Activated B cell treated with CpG ODN at 0.5 μM for 24 hours (primary cell): ENCODE data around the gene PML. TPM values are rescaled to one million over a fixed set of nuclear protein-coding genes. Genes with fewer than 3 reads are reported as not detected.

Source experiments
- ATAC-seq: fragments of 200-7000 bp; cut with Tn5 transposase; one replicate; pipeline ENCODE4 v1.10.0; 2021; ENCODE audit warnings: low read depth, mild to moderate bottlenecking, moderate library complexity
- CTCF ChIA-PET: fragments of 350-600 bp; sonication (Branson Sonifier 250); formaldehyde crosslinking; loops from one replicate; lab custom pipeline; 2021; ENCODE audit warnings: antibody characterized with exemption; lab: Charles Lee
- POLR2A ChIA-PET: fragments of 350-600 bp; sonication (Branson Sonifier 250); formaldehyde crosslinking; loops from one replicate; lab custom pipeline; 2021; ENCODE audit warnings: antibody characterized with exemption; lab: Charles Lee
- DNase-seq: peaks from one replicate; pipeline ENCODE4 v3.0.0; 2022
- H3K27ac Mint-ChIP-seq: one replicate; pipeline ENCODE4 v1.8.0; 2020; ENCODE audit warnings: mixed read lengths
- H3K27me3 Mint-ChIP-seq: one replicate; pipeline ENCODE4 v1.8.0; 2021; ENCODE audit warnings: mixed read lengths
- H3K36me3 Mint-ChIP-seq: one replicate; pipeline ENCODE4 v1.8.0; 2021; ENCODE audit warnings: low read depth, mixed read lengths
- H3K4me1 Mint-ChIP-seq: one replicate; pipeline ENCODE4 v1.8.0; 2021; ENCODE audit warnings: mixed read lengths
- H3K4me3 Mint-ChIP-seq: one replicate; pipeline ENCODE4 v1.8.0; 2020; ENCODE audit warnings: mild to moderate bottlenecking, mixed read lengths
- H3K9me3 Mint-ChIP-seq: one replicate; pipeline ENCODE4 v1.8.0; 2020; ENCODE audit warnings: mixed read lengths
- intact Hi-C: fragments of 100-400 bp; cut with micrococcal nuclease; formaldehyde crosslinking; loops from one replicate; pipeline ENCODE4 v1.15.1; 2024
- total RNA-seq: library from RNA; stranded (reverse); gene quantifications from 2 replicates; pipeline ENCODE4 v1.2.3, GENCODE V29; 2022
- TF ChIP-seq, protein P1 (sequence below): fragments of 200-600 bp; IDR thresholded peaks from one replicate; pipeline ENCODE4 v1.8.0; 2022; ENCODE audit warnings: antibody characterized with exemption, mild to moderate bottlenecking

The PML gene
- total RNA-seq, 1 donor from 2014 or later: 62.4 TPM

DNA sequence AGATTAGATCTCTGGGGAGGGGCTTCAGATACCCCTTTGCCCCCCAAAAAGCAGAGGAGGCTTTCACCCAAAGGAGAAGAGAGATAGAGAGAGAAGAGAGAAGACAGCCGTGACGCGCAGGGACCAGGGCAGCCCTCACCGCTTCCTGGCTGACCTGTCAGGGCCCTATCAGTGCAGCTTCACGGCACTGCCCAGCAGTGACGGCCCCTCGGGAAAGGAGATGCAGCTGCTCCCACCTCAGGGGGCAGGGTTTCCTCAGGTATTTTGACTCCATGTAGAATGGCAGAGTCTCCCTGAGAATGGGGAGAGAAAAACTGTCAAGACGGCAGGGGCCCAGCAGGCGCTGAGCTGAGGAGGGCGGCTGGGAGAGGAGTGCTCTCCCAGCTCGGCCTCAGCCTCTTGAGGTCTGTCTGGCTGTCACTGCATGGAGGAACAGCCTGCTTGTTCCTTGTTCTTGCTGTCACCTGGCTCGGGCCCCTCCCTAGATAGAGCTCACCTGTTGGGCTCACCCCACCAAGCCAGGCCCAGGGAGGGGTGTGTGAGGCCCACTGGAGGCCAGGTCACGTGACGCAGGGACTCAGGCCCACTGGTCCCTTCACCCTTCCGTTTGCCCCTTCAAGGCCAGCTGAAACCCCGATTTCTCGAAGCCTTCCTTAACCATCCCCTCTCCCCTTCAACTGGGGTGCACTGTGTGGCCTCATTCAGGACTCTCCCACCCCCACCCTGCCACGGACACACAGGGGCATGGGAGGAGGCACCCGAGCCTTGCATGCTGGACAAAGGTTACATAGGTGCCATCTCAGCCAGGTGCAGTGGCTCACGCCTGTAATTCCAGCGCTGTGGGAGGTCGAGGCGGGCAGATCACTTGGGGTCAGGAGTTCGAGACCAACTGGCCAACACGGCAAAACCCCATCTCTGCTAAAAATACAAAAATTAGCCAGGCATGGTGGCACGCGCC, 40.0 kb upstream of the PML start:
- H3K9me3 Mint-ChIP-seq: no peaks in the 10 kb centered on the region
- DNase-seq: no peak
- intact Hi-C loops: no loop called here
- no peak for ATAC-seq
- peaks cover 16% of the 10 kb centered on the region for H3K4me1 Mint-ChIP-seq
- no peaks in the 10 kb centered on the region for H3K36me3 Mint-ChIP-seq
- H3K27me3 Mint-ChIP-seq: peaks cover 2% of the 10 kb centered on the region
- ChIA-PET POLR2A (no interaction called here), CTCF (no interaction called here)
- TF ChIP-seq, protein P1, sequence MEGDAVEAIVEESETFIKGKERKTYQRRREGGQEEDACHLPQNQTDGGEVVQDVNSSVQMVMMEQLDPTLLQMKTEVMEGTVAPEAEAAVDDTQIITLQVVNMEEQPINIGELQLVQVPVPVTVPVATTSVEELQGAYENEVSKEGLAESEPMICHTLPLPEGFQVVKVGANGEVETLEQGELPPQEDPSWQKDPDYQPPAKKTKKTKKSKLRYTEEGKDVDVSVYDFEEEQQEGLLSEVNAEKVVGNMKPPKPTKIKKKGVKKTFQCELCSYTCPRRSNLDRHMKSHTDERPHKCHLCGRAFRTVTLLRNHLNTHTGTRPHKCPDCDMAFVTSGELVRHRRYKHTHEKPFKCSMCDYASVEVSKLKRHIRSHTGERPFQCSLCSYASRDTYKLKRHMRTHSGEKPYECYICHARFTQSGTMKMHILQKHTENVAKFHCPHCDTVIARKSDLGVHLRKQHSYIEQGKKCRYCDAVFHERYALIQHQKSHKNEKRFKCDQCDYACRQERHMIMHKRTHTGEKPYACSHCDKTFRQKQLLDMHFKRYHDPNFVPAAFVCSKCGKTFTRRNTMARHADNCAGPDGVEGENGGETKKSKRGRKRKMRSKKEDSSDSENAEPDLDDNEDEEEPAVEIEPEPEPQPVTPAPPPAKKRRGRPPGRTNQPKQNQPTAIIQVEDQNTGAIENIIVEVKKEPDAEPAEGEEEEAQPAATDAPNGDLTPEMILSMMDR: no peak
- H3K4me3 Mint-ChIP-seq: no peak overlapping the region
- H3K27ac Mint-ChIP-seq: no peak overlapping the region

DNA sequence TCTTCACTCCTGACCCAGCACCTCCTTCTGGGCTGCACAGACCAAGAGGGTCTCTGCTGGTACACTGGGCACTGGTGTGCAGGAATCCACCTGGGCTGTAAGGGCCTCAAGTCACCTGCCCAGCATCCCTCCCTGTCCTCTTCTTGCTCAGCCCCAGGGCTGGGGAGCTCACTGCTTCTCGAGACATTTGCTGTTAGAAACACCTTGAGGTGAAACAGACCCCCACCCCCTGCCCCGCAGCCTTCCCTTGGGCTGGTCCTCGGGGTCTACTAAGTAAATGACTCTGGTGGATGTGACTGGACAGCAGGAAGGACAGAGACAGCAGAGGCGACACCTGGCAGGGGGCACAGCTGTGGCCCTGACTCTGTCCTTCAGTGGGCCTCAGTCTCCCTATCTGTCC, 39.2 kb upstream of the PML start:
- intact Hi-C loops: no loop called here
- peaks cover 20% of the 10 kb centered on the region for H3K4me1 Mint-ChIP-seq
- ChIA-PET CTCF (no interaction called here), POLR2A (no interaction called here)
- ATAC-seq: no peak
- TF ChIP-seq, protein P1: no peak
- no peak overlapping the region for H3K27ac Mint-ChIP-seq
- no peak for DNase-seq
- H3K27me3 Mint-ChIP-seq: peaks cover 2% of the 10 kb centered on the region
- no peaks in the 10 kb centered on the region for H3K36me3 Mint-ChIP-seq
- no peak overlapping the region for H3K4me3 Mint-ChIP-seq
- no peaks in the 10 kb centered on the region for H3K9me3 Mint-ChIP-seq

DNA sequence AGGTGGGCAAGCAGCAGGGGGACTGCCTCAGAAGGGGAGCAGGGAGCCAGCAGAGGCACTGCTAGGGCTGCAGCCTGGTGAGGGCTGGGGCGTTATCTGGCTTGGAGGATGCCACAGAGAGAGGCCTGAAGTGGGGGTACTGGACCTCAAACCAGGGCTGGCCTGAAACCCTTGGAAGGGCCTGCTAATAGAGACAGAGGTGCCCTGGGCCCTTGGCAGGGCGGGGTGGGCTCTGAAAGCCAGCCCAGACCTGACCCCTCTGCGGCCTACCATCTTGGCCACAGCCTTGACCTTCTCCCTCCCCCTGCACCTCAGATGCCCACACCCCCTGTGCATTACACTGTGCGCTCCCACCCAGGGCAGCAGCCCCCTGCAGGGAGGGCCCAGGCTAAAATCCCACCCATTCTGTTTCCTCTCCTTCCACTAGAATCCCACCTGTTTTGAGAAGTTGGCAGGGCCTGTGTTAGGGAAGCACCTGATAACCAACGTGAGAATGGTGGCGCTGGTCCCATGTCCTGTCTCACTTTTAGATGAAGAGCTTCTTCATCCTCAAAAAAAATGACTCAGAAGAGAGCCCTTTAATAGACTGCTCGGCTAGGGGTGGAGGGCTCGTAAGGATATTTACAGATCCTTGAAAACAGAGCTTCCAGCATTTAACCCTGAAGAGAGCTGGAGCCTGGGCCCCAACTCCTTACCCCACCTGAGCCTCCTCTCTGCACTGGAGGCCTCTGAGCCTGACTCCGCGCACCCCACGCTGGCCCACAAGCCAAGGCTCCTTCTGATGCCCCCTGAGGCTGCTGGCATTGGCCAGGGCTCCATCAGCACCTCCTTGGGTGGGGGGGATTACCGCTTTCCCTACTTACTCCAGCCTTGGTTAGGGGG, 38.4 kb upstream of the PML start:
- peaks cover 2% of the 10 kb centered on the region for H3K27me3 Mint-ChIP-seq
- DNase-seq (no peak), ATAC-seq (no peak)
- POLR2A ChIA-PET: no interaction called here
- H3K27ac Mint-ChIP-seq: no peak overlapping the region
- H3K36me3 Mint-ChIP-seq: no peaks in the 10 kb centered on the region
- no peak overlapping the region for H3K4me3 Mint-ChIP-seq
- no peaks in the 10 kb centered on the region for H3K9me3 Mint-ChIP-seq
- peaks cover 13% of the 10 kb centered on the region for H3K4me1 Mint-ChIP-seq
- intact Hi-C loops: no loop called here
- CTCF ChIA-PET: no interaction called here
- TF ChIP-seq, protein P1: no peak

DNA sequence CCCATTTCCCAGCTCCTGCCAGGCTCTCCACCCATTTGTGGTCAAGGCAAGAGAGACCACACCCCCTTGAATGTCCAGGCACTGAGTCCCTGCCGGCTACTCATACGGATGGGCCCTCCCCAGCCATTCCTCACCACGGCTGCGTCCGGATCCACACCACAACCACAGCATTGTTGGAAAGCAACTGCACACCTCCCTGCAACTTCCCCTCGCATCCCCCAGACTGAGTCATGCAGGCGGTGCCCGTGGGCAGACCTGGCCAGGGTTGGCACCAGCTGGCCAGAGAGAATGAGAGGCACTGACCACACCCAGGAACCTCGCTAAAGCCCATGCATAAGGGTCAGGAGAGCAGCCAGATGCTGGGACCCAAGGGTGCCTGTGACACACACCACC, 37.8 kb upstream of the PML start:
- H3K4me1 Mint-ChIP-seq: peaks cover 11% of the 10 kb centered on the region
- H3K4me3 Mint-ChIP-seq: no peak overlapping the region
- no peaks in the 10 kb centered on the region for H3K9me3 Mint-ChIP-seq
- H3K27ac Mint-ChIP-seq: no peak overlapping the region
- CTCF ChIA-PET: interaction anchor here (0.9 kb wide), 1 partner anchor 16 kb away, joined by 3 read pairs; no protein-coding TSS in a partner anchor
- DNase-seq (no peak), ATAC-seq (no peak)
- intact Hi-C loops: no loop called here
- no peaks in the 10 kb centered on the region for H3K36me3 Mint-ChIP-seq
- POLR2A ChIA-PET: no interaction called here
- TF ChIP-seq, protein P1: no peak
- H3K27me3 Mint-ChIP-seq: peaks cover 2% of the 10 kb centered on the region

DNA sequence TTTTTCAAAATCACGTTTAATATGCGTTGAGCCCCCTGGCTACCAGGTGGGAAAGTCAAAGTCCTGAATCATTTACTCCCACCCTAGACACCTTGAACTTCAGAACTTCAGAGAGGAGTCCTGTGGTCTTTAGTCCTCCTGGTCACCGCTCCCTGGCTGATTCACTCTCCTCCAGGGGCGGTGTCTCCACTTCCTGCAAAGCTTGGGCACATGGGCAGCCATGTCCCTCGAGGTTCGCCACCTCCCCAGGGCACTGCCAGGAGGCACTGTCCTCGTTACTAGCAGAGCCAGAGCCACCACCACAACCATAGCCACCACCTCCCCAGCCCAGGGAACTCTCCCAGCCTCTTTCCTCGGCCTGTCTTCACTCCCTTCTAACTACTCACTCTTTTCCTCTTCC, 37.2 kb upstream of the PML start:
- intact Hi-C loops: no loop called here
- ATAC-seq: no peak
- Mint-ChIP-seq H3K36me3 (no peaks in the 10 kb centered on the region), H3K27ac (no peak overlapping the region), H3K27me3 (peaks cover 2% of the 10 kb centered on the region), H3K4me3 (no peak overlapping the region), H3K4me1 (peaks cover 11% of the 10 kb centered on the region), H3K9me3 (no peaks in the 10 kb centered on the region)
- CTCF ChIA-PET: interaction anchor here (0.6 to 0.9 kb wide), 2 partner anchors 8 to 15 kb away, joined by 3 read pairs; no protein-coding TSS in a partner anchor
- TF ChIP-seq, protein P1: no peak
- POLR2A ChIA-PET: no interaction called here
- DNase-seq: no peak
